HCT116 (cell line): ENCODE data around the gene DDHD1. TPM values are rescaled to one million over a fixed set of nuclear protein-coding genes. Genes with fewer than 3 reads are reported as not detected.

Experiments
- ATAC-seq: fragments of 200-7000 bp; cut with Tn5 transposase; 2 replicates; pipeline ENCODE4 v1.9.1; 2020; ENCODE audit warnings: mild to moderate bottlenecking, moderate library complexity
- BruUV-seq: library from RNA; stranded (reverse); fragments of 400-500 nt; replicated peaks from 2 replicates; lab custom pipeline; 2021; lab: Mats Ljungman, UMichigan
- CTCF ChIA-PET: fragments of 300-600 bp; sonication (Branson Sonifier 250); formaldehyde crosslinking; loops from one replicate; lab custom pipeline; 2021; ENCODE audit warnings: antibody characterized with exemption; lab: Charles Lee
- POLR2A ChIA-PET: fragments of 300-600, 350-600 bp; sonication (Branson Sonifier 250); formaldehyde crosslinking; loops from one replicate; lab custom pipeline; 2021; ENCODE audit warnings: antibody characterized with exemption; lab: Charles Lee
- RAD21 ChIA-PET, 2 experiments: fragments of 300-600 bp; sonication (Branson Sonifier 250); formaldehyde crosslinking; loops; one replicate each; lab custom pipeline; 2023; ENCODE audit warnings: low total read pairs in 2 of 2; ENCODE audit not compliant: uncharacterized antibody in 2 of 2, unreplicated experiment in 2 of 2, low non-redundant PET in 1 of 2; lab: Charles Lee
- DNase-seq: peaks from one replicate; pipeline ENCODE4 v3.0.0-alpha.2; 2010; ENCODE audit warnings: low read depth, low spot score
- H2AFZ ChIP-seq: fragments of 200-600 bp; shearing (Covaris generic), sonication (generic); 2 replicates; pipeline ENCODE4 v1.6.1; 2017; ENCODE audit warnings: low read depth, mixed run types, mixed read lengths, antibody characterized with exemption, low read length; ENCODE audit not compliant: poor library complexity, severe bottlenecking
- H3K27ac ChIP-seq: 2 replicates; pipeline ENCODE4 v1.5.1; 2012; ENCODE audit warnings: low read depth, low read length
- H3K27me3 ChIP-seq: fragments of 200-600 bp; sonication (generic); 2 replicates; pipeline ENCODE4 v1.6.1; 2016; ENCODE audit warnings: mixed run types, low read length, mixed read lengths; ENCODE audit not compliant: insufficient read depth
- H3K36me3 ChIP-seq, 2 experiments: fragments of 200-500 bp in 1 of 2; fragments of 200-600 bp in 1 of 2; sonication (Bioruptor generic) in 1 of 2; sonication (generic) in 1 of 2; 2 replicates each; pipeline versions ENCODE4 v1.5.1 to v1.6.1; 2014 to 2016; ENCODE audit warnings: low read length in 2 of 2, inconsistent platforms in 1 of 2, mixed read lengths in 1 of 2, mixed run types in 1 of 2; ENCODE audit not compliant: insufficient read depth in 2 of 2, control insufficient read depth in 1 of 2
- H3K4me1 ChIP-seq, 2 experiments: fragments of 200-600 bp in 1 of 2; sonication (generic) in 1 of 2; 2 replicates each; pipeline versions ENCODE4 v1.5.1 to v1.6.1; 2012 to 2017; ENCODE audit warnings: low read length in 2 of 2, inconsistent platforms in 1 of 2, mild to moderate bottlenecking in 1 of 2, mixed read lengths in 1 of 2, mixed run types in 1 of 2, moderate library complexity in 1 of 2; ENCODE audit not compliant: insufficient read depth in 2 of 2, control insufficient read depth in 1 of 2
- H3K4me2 ChIP-seq: fragments of 200-600 bp; sonication (generic); 2 replicates; pipeline ENCODE4 v1.6.1; 2017; ENCODE audit warnings: mixed run types, low read length, mixed read lengths
- H3K4me3 ChIP-seq, 2 experiments: fragments of 200-600 bp in 1 of 2; sonication (generic) in 1 of 2; replicated peaks in 1 of 2; 2 replicates each; pipeline ENCODE4 v1.5.1; 2011 to 2016; ENCODE audit warnings: low read length in 2 of 2, control low read depth in 1 of 2, low read depth in 1 of 2, mild to moderate bottlenecking in 1 of 2, mixed read lengths in 1 of 2, mixed run types in 1 of 2
- H3K79me2 ChIP-seq: fragments of 200-600 bp; sonication (generic); 2 replicates; pipeline ENCODE4 v1.6.1; 2017; ENCODE audit warnings: mild to moderate bottlenecking, mixed run types, low read length, moderate library complexity, mixed read lengths; ENCODE audit not compliant: insufficient read depth
- H3K9ac ChIP-seq: fragments of 200-600 bp; sonication (generic); 2 replicates; pipeline ENCODE4 v1.6.1; 2016; ENCODE audit warnings: low read length, mixed read lengths
- H3K9me2 ChIP-seq: fragments of 200-600 bp; sonication (generic), shearing (Covaris generic); 2 replicates; pipeline ENCODE4 v1.6.1; 2017; ENCODE audit warnings: mixed run types, mild to moderate bottlenecking, moderate library complexity; ENCODE audit not compliant: insufficient read depth
- H3K9me3 ChIP-seq, 2 experiments: fragments of 200-500 bp in 1 of 2; fragments of 200-600 bp in 1 of 2; sonication (Bioruptor generic) in 1 of 2; sonication (generic) in 1 of 2; 2 replicates each; pipeline ENCODE4 v1.6.1; 2014 to 2017; ENCODE audit warnings: low read length in 2 of 2, mixed read lengths in 2 of 2, inconsistent platforms in 1 of 2, low read depth in 1 of 2, mild to moderate bottlenecking in 1 of 2, mixed run types in 1 of 2, moderate library complexity in 1 of 2; ENCODE audit not compliant: control insufficient read depth in 1 of 2, insufficient read depth in 1 of 2
- H4K20me1 ChIP-seq: fragments of 200-600 bp; sonication (generic), shearing (Covaris generic); 2 replicates; pipeline ENCODE4 v1.6.1; 2017; ENCODE audit warnings: mixed run types, mild to moderate bottlenecking, moderate library complexity; ENCODE audit not compliant: insufficient read depth
- CBX3 ChIP-seq: IDR thresholded peaks from 2 replicates; pipeline ENCODE4 v1.6.1; 2012; ENCODE audit warnings: low read depth
- CEBPB ChIP-seq: IDR thresholded peaks from 2 replicates; pipeline ENCODE4 v1.6.1; 2012; ENCODE audit warnings: low read depth
- ELF1 ChIP-seq: IDR thresholded peaks from 2 replicates; pipeline ENCODE4 v1.6.1; 2012; ENCODE audit warnings: low read depth, borderline replicate concordance
- FOSL1 ChIP-seq: IDR thresholded peaks from 2 replicates; pipeline ENCODE4 v1.6.1; 2012; ENCODE audit warnings: low read depth
- MAX ChIP-seq: IDR thresholded peaks from 2 replicates; pipeline ENCODE4 v1.6.1; 2012
- POLR2A ChIP-seq: IDR thresholded peaks from 2 replicates; pipeline ENCODE4 v1.7.0; 2011; ENCODE audit warnings: borderline replicate concordance; ENCODE audit not compliant: insufficient read depth, insufficient read length; ENCODE audit errors: extremely low read depth
- POLR2AphosphoS5 ChIP-seq: IDR thresholded peaks from 2 replicates; pipeline ENCODE4 v1.6.1; 2011; ENCODE audit warnings: mild to moderate bottlenecking, low read depth, low read length, moderate library complexity
- SIN3A ChIP-seq: IDR thresholded peaks from 2 replicates; pipeline ENCODE4 v1.6.1; 2012; ENCODE audit warnings: low read depth
- ZNF274 ChIP-seq: fragments of 200-500 bp; sonication (Bioruptor generic); IDR thresholded peaks from 2 replicates; pipeline ENCODE4 v1.6.1; 2014; ENCODE audit warnings: mild to moderate bottlenecking, low read depth, low read length, inconsistent platforms
- intact Hi-C: fragments of 100-400 bp; cut with micrococcal nuclease; formaldehyde crosslinking; loops from 2 replicates; pipeline ENCODE4 v1.10.0; 2022
- total RNA-seq: library from RNA; stranded (reverse); gene quantifications from one replicate; pipeline ENCODE4 v1.2.1, GENCODE V29; 2021; ENCODE audit not compliant: unreplicated experiment
- TF ChIP-seq, protein P1 (sequence below): IDR thresholded peaks from 2 replicates; pipeline ENCODE4 v1.6.1; 2012; ENCODE audit warnings: low read depth
- TF ChIP-seq, protein P2 (sequence below), 3 experiments: fragments of 200-600 bp in 1 of 3; sonication (generic) in 1 of 3; IDR thresholded peaks in 2 of 3; conservative IDR thresholded peaks in 1 of 3; 2 replicates each; pipeline ENCODE4 v1.5.1; 2012 to 2017; ENCODE audit warnings: low read depth in 2 of 3, low read length in 2 of 3, antibody characterized with exemption in 1 of 3, borderline replicate concordance in 1 of 3, control low read depth in 1 of 3, mild to moderate bottlenecking in 1 of 3, mixed read lengths in 1 of 3, mixed run types in 1 of 3, moderate library complexity in 1 of 3; ENCODE audit not compliant: insufficient read depth in 1 of 3

Gene DDHD1
- total RNA-seq, 1 experiment from 2014 or later = 26.9 TPM

DNA sequence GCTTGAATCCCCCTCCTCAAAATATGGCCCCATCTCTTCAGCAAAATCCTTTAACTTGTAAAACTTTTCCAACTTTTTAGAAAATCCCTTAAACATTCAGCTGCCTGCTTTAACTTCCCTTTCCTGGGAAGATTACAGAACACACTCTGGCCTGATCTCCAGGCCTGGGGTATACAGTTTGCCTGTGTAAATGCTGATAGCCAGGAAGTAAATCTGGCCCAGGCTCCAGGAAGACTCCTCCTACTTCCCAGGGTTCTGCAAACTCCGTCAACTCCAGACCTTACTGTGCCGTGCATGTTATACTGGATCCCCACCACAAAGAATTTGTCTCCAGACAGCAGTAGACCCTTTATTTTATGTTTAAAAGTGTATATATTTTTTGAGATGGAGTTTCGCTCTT lies 135.3 kb downstream of the DDHD1 start:
- POLR2A ChIA-PET = no interaction called here
- no TSS peak for BruUV-seq

More for the DNA sequence above, 135.3 kb downstream of the DDHD1 start:
- intact Hi-C loops = no loop called here
- ChIA-PET RAD21 (no interaction called here), CTCF (interaction anchor here (1.3 kb wide), 1 partner anchor 38 kb away, joined by 3 read pairs; no protein-coding TSS in a partner anchor)
- Histone ChIP-seq H3K27me3 (no peaks in the 10 kb centered on the region), H3K4me2 (no peak overlapping the region), H3K9me3 (no peaks in the 10 kb centered on the region), H3K9me2 (no peaks in the 10 kb centered on the region), H3K4me3 (no peak overlapping the region), H3K79me2 (no peaks in the 10 kb centered on the region), H3K27ac (no peak overlapping the region), H3K36me3 (no peaks in the 10 kb centered on the region), H3K4me1 (no peaks in the 10 kb centered on the region), H3K9ac (no peak overlapping the region), H4K20me1 (no peaks in the 10 kb centered on the region), H2AFZ (no peak overlapping the region)
- no peak for DNase-seq
- TF ChIP-seq, protein P1, sequence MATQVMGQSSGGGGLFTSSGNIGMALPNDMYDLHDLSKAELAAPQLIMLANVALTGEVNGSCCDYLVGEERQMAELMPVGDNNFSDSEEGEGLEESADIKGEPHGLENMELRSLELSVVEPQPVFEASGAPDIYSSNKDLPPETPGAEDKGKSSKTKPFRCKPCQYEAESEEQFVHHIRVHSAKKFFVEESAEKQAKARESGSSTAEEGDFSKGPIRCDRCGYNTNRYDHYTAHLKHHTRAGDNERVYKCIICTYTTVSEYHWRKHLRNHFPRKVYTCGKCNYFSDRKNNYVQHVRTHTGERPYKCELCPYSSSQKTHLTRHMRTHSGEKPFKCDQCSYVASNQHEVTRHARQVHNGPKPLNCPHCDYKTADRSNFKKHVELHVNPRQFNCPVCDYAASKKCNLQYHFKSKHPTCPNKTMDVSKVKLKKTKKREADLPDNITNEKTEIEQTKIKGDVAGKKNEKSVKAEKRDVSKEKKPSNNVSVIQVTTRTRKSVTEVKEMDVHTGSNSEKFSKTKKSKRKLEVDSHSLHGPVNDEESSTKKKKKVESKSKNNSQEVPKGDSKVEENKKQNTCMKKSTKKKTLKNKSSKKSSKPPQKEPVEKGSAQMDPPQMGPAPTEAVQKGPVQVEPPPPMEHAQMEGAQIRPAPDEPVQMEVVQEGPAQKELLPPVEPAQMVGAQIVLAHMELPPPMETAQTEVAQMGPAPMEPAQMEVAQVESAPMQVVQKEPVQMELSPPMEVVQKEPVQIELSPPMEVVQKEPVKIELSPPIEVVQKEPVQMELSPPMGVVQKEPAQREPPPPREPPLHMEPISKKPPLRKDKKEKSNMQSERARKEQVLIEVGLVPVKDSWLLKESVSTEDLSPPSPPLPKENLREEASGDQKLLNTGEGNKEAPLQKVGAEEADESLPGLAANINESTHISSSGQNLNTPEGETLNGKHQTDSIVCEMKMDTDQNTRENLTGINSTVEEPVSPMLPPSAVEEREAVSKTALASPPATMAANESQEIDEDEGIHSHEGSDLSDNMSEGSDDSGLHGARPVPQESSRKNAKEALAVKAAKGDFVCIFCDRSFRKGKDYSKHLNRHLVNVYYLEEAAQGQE = no peak
- TF ChIP-seq CBX3 = no peak
- TF ChIP-seq POLR2A = no peak
- no peak for TF ChIP-seq POLR2AphosphoS5
- TF ChIP-seq FOSL1 = no peak
- no peak for TF ChIP-seq CEBPB
- TF ChIP-seq SIN3A = no peak
- TF ChIP-seq, protein P2, sequence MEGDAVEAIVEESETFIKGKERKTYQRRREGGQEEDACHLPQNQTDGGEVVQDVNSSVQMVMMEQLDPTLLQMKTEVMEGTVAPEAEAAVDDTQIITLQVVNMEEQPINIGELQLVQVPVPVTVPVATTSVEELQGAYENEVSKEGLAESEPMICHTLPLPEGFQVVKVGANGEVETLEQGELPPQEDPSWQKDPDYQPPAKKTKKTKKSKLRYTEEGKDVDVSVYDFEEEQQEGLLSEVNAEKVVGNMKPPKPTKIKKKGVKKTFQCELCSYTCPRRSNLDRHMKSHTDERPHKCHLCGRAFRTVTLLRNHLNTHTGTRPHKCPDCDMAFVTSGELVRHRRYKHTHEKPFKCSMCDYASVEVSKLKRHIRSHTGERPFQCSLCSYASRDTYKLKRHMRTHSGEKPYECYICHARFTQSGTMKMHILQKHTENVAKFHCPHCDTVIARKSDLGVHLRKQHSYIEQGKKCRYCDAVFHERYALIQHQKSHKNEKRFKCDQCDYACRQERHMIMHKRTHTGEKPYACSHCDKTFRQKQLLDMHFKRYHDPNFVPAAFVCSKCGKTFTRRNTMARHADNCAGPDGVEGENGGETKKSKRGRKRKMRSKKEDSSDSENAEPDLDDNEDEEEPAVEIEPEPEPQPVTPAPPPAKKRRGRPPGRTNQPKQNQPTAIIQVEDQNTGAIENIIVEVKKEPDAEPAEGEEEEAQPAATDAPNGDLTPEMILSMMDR (IDR thresholded peaks at IDR 0.05 in 2 of 3, conservative IDR thresholded peaks at IDR 0.05 in 1 of 3; ENCODE audit: borderline replicate concordance in 1 of 3, insufficient read depth in 1 of 3, low read depth in 2 of 3, low read length in 2 of 3) = no peak
- no peak for TF ChIP-seq ELF1
- TF ChIP-seq MAX = no peak
- TF ChIP-seq ZNF274 = no peak
- ATAC-seq = no peak
